H9 (cell line): Measurements from ENCODE around the gene CDK5RAP1. TPM values are rescaled to one million over a fixed set of nuclear protein-coding genes. Genes with fewer than 3 reads are reported as not detected.
A peak's percentile ranks its signal among the peaks of the same experiment; 100 is the strongest.

Experiments used
- DNase-seq: peaks from one replicate; pipeline ENCODE4 v3.0.0-alpha.2; 2017
- H2AFZ ChIP-seq: one replicate; pipeline ENCODE4 v1.6.1; 2013; ENCODE audit warnings: mild to moderate bottlenecking, low read length, control low read depth, moderate library complexity
- H2AK5ac ChIP-seq: 2 replicates; pipeline ENCODE4 v1.6.1; 2013; ENCODE audit warnings: low read length, control low read depth, mixed read lengths; ENCODE audit not compliant: insufficient read length
- H2BK120ac ChIP-seq: one replicate; pipeline ENCODE4 v1.6.1; 2013; ENCODE audit warnings: low read depth, mild to moderate bottlenecking, low read length, control low read depth, inconsistent platforms; ENCODE audit not compliant: poor library complexity, severe bottlenecking
- H2BK12ac ChIP-seq: 2 replicates; pipeline ENCODE4 v1.6.1; 2013; ENCODE audit warnings: low read length, control low read depth, mixed read lengths, low read depth; ENCODE audit not compliant: insufficient read length
- H2BK15ac ChIP-seq: 2 replicates; pipeline ENCODE4 v1.6.1; 2013; ENCODE audit warnings: low read depth, low read length, control low read depth
- H2BK20ac ChIP-seq: one replicate; pipeline ENCODE4 v1.6.1; 2013; ENCODE audit warnings: low read depth, mild to moderate bottlenecking, low read length, control low read depth, inconsistent platforms; ENCODE audit not compliant: poor library complexity, severe bottlenecking
- H2BK5ac ChIP-seq: 2 replicates; pipeline ENCODE4 v1.6.1; 2013; ENCODE audit warnings: low read length, control low read depth, mixed read lengths; ENCODE audit not compliant: insufficient read length
- H3K14ac ChIP-seq: 2 replicates; pipeline ENCODE4 v1.6.1; 2013; ENCODE audit warnings: low read length, control low read depth; ENCODE audit not compliant: insufficient read depth
- H3K18ac ChIP-seq: 2 replicates; pipeline ENCODE4 v1.6.1; 2013; ENCODE audit warnings: low read depth, mild to moderate bottlenecking, mixed read lengths, low read length, control low read depth; ENCODE audit not compliant: insufficient read length
- H3K23ac ChIP-seq: 2 replicates; pipeline ENCODE4 v1.6.1; 2013; ENCODE audit warnings: low read length, control low read depth, mixed read lengths, low read depth; ENCODE audit not compliant: insufficient read length
- H3K23me2 ChIP-seq: 2 replicates; pipeline ENCODE4 v1.6.1; 2013; ENCODE audit warnings: low read depth, mild to moderate bottlenecking, mixed read lengths, low read length, control low read depth; ENCODE audit not compliant: insufficient read length, poor library complexity, severe bottlenecking
- H3K27ac ChIP-seq: 2 replicates; pipeline ENCODE4 v1.5.1; 2013; ENCODE audit warnings: low read length, control low read depth, mixed read lengths, low read depth; ENCODE audit not compliant: insufficient read length
- H3K27me3 ChIP-seq: 2 replicates; pipeline ENCODE4 v1.6.1; 2013; ENCODE audit warnings: low read length, control low read depth, inconsistent platforms; ENCODE audit not compliant: insufficient read depth
- H3K4ac ChIP-seq: 2 replicates; pipeline ENCODE4 v1.6.1; 2013; ENCODE audit warnings: low read depth, mild to moderate bottlenecking, control low read depth, inconsistent platforms, low read length, moderate library complexity
- H3K4me1 ChIP-seq: 2 replicates; pipeline ENCODE4 v1.6.1; 2013; ENCODE audit warnings: low read length, control low read depth, inconsistent platforms; ENCODE audit not compliant: insufficient read depth
- H3K4me2 ChIP-seq: 2 replicates; pipeline ENCODE4 v1.6.1; 2013; ENCODE audit warnings: low read length, control low read depth, mixed read lengths; ENCODE audit not compliant: insufficient read length, insufficient read depth
- H3K56ac ChIP-seq: 2 replicates; pipeline ENCODE4 v1.6.1; 2013; ENCODE audit warnings: low read depth, mild to moderate bottlenecking, mixed read lengths, low read length, control low read depth; ENCODE audit not compliant: insufficient read length
- H3K79me1 ChIP-seq: 2 replicates; pipeline ENCODE4 v1.6.1; 2013; ENCODE audit warnings: low read depth, mild to moderate bottlenecking, moderate library complexity, low read length, control low read depth, inconsistent platforms; ENCODE audit not compliant: insufficient read depth, poor library complexity, severe bottlenecking
- H3K79me2 ChIP-seq: 2 replicates; pipeline ENCODE4 v1.6.1; 2013; ENCODE audit warnings: low read length, control low read depth, inconsistent platforms; ENCODE audit not compliant: insufficient read depth
- H3K9ac ChIP-seq: 2 replicates; pipeline ENCODE4 v1.6.1; 2013; ENCODE audit warnings: low read length, control low read depth, mixed read lengths; ENCODE audit not compliant: insufficient read length; ENCODE audit errors: extremely low read depth
- H3K9me3 ChIP-seq: one replicate; pipeline ENCODE4 v1.6.1; 2013; ENCODE audit warnings: low read depth, low read length, inconsistent platforms; ENCODE audit not compliant: control insufficient read depth
- H3T11ph ChIP-seq: one replicate; pipeline ENCODE4 v1.6.1; 2013; ENCODE audit warnings: mild to moderate bottlenecking, low read length, control low read depth, inconsistent platforms
- H4K20me1 ChIP-seq: one replicate; pipeline ENCODE4 v1.6.1; 2013; ENCODE audit not compliant: control insufficient read depth, insufficient read length, insufficient read depth
- H4K5ac ChIP-seq: 2 replicates; pipeline ENCODE4 v1.6.1; 2013; ENCODE audit warnings: low read depth, mild to moderate bottlenecking, mixed read lengths, low read length, control low read depth; ENCODE audit not compliant: insufficient read length
- H4K8ac ChIP-seq: replicated peaks from 2 replicates; pipeline ENCODE4 v1.6.1; 2013; ENCODE audit warnings: low read length, control low read depth, mixed read lengths, low read depth; ENCODE audit not compliant: insufficient read length
- H4K91ac ChIP-seq: 2 replicates; pipeline ENCODE4 v1.6.1; 2013; ENCODE audit warnings: low read depth, mild to moderate bottlenecking, moderate library complexity, mixed read lengths, low read length, control low read depth; ENCODE audit not compliant: insufficient read length
- H3K27ac Mint-ChIP-seq, 3 experiments: 2 replicates in 2 of 3; 3 replicates in 1 of 3; pipeline ENCODE4 v1.8.0; 2020 to 2021; ENCODE audit warnings: mixed read lengths in 3 of 3, mild to moderate bottlenecking in 1 of 3, moderate library complexity in 1 of 3
- H3K27me3 Mint-ChIP-seq: 2 replicates; pipeline ENCODE4 v1.8.0; 2021; ENCODE audit warnings: low read depth, mild to moderate bottlenecking, moderate library complexity, mixed read lengths
- H3K36me3 Mint-ChIP-seq, 3 experiments: 2 replicates in 2 of 3; 3 replicates in 1 of 3; pipeline ENCODE4 v1.8.0; 2020 to 2021; ENCODE audit warnings: low read depth in 3 of 3, mixed read lengths in 3 of 3; ENCODE audit not compliant: insufficient read depth in 1 of 3
- H3K4me1 Mint-ChIP-seq, 2 experiments: 2 replicates each; pipeline ENCODE4 v1.8.0; 2020; ENCODE audit warnings: mixed read lengths in 2 of 2
- H3K4me3 Mint-ChIP-seq, 2 experiments: 2 replicates in 1 of 2; 3 replicates in 1 of 2; pipeline ENCODE4 v1.8.0; 2020 to 2021; ENCODE audit warnings: mild to moderate bottlenecking in 2 of 2, mixed read lengths in 2 of 2, moderate library complexity in 1 of 2
- H3K9me3 Mint-ChIP-seq, 2 experiments: 2 replicates in 1 of 2; 3 replicates in 1 of 2; pipeline ENCODE4 v1.8.0; 2020; ENCODE audit warnings: mild to moderate bottlenecking in 2 of 2, mixed read lengths in 2 of 2, moderate library complexity in 1 of 2
- WGBS: extraction: QIAGEN DNeasy Blood & Tissue Kit; methylation state at CpG from one replicate; pipeline ENCODE4 v1.1.7; 2013; ENCODE audit warnings: missing lambda C conversion rate, low lambda C conversion rate, mixed read lengths; ENCODE audit not compliant: insufficient read length; ENCODE audit errors: extremely low coverage; 5-methylcytosine and 5-hydroxymethylcytosine counted together
- total RNA-seq: library from RNA; stranded (reverse); gene quantifications from 2 replicates; pipeline ENCODE4 v1.2.1, GENCODE V29; 2021
- TF ChIP-seq, protein P1 (sequence below): fragments of 200-600 bp; sonication (generic); conservative IDR thresholded peaks from 3 replicates; pipeline ENCODE4 v1.8.0; 2021; ENCODE audit warnings: antibody characterized with exemption, mild to moderate bottlenecking

CDK5RAP1 gene
- total RNA-seq, 1 experiment from 2014 or later: 66.4 TPM

DNA sequence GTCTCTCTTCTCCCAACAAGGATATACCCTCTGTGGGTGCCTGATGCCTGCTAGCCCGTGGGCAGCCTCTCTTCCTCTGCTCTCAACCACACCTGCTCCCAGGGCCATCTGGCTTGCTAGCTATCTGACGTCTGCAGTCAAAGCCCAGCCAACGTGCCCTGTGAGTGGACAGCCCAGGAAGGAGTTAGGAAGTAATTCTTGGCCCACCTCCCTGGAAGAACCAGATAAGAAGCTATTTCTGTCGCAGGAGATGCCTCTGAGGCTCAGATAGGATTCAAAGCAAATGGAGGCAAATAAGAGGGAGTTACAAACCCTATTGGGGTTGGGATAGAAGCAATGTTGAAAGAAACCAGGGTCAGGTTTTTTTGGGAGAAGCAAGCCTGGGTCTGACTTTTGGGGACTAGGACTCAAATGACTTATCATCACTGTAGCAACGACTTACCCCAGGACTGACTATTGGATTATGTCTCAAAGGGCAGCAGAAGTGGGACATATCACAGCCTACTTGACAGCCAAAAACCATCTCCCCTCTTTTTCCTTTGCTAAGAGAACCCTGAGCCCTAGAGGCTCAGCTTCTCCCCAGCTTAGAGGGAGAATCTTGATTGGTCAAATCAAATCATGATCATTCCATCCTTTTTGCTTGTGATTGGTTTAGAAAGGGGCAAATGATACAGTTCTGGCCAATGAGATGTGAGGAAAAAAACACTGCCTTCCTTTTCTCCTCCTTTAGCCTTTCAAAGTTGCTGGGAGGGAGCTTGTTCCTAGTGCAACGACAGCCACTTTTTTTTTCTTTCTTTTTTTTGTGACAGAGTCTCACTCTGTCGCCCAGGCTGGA lies 18.0 kb upstream of the CDK5RAP1 start:
- Histone ChIP-seq H3T11ph (no peak overlapping the region), H4K91ac (no peak overlapping the region), H3K23me2 (no peaks in the 10 kb centered on the region), H4K20me1 (no peaks in the 10 kb centered on the region), H2BK120ac (no peak overlapping the region), H2BK5ac (no peak overlapping the region), H3K9me3 (no peaks in the 10 kb centered on the region), H4K5ac (no peak overlapping the region), H3K4me2 (no peak overlapping the region), H2BK20ac (no peak overlapping the region), H2BK15ac (no peak overlapping the region), H2BK12ac (no peak overlapping the region), H3K23ac (no peak overlapping the region), H3K79me2 (no peaks in the 10 kb centered on the region), H3K27ac (no peak overlapping the region), H3K27me3 (no peaks in the 10 kb centered on the region), H3K56ac (no peak overlapping the region), H3K18ac (no peak overlapping the region), H3K14ac (no peak overlapping the region), H2AK5ac (no peak overlapping the region), H3K79me1 (no peaks in the 10 kb centered on the region), H3K4me1 (no peaks in the 10 kb centered on the region), H4K8ac (no peak overlapping the region), H2AFZ (no peak overlapping the region), H3K4ac (no peak overlapping the region), H3K9ac (no peak overlapping the region)
- 0 out of 7 replicates have a peak, but pooled peaks cover 0 to 2% (median 0%) of the 10 kb centered on the region in 3 experiments for H3K36me3 Mint-ChIP-seq
- H3K27me3 Mint-ChIP-seq: no peaks in the 10 kb centered on the region
- WGBS: no CpG with 5 or more reads among the region's 7 CpGs
- H3K9me3 Mint-ChIP-seq: no peaks in the 10 kb centered on the region; a peak in 1 of 5 replicates
- TF ChIP-seq, protein P1, sequence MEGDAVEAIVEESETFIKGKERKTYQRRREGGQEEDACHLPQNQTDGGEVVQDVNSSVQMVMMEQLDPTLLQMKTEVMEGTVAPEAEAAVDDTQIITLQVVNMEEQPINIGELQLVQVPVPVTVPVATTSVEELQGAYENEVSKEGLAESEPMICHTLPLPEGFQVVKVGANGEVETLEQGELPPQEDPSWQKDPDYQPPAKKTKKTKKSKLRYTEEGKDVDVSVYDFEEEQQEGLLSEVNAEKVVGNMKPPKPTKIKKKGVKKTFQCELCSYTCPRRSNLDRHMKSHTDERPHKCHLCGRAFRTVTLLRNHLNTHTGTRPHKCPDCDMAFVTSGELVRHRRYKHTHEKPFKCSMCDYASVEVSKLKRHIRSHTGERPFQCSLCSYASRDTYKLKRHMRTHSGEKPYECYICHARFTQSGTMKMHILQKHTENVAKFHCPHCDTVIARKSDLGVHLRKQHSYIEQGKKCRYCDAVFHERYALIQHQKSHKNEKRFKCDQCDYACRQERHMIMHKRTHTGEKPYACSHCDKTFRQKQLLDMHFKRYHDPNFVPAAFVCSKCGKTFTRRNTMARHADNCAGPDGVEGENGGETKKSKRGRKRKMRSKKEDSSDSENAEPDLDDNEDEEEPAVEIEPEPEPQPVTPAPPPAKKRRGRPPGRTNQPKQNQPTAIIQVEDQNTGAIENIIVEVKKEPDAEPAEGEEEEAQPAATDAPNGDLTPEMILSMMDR: no peak
- no peak for DNase-seq
- no peaks in the 10 kb centered on the region for H3K4me1 Mint-ChIP-seq
- H3K27ac Mint-ChIP-seq: peak overlapping the region in 1 of 3 experiments; percentile 64; a peak in 1 of 7 replicates
- no peak overlapping the region for H3K4me3 Mint-ChIP-seq
